TTC549 (cell line): ENCODE results near the gene VWA1.
"Not testable (repeated sequence)": the region's sequence is repeated elsewhere in the genome, so short reads cannot be mapped to it uniquely, and the experiment has no call there.

Source experiments
- FAIRE-seq: peaks from 2 replicates; lab custom pipeline; 2012; peaks lifted over from hg19 to GRCh38; lab: Jason Lieb, UNC

VWA1 gene

DNA sequence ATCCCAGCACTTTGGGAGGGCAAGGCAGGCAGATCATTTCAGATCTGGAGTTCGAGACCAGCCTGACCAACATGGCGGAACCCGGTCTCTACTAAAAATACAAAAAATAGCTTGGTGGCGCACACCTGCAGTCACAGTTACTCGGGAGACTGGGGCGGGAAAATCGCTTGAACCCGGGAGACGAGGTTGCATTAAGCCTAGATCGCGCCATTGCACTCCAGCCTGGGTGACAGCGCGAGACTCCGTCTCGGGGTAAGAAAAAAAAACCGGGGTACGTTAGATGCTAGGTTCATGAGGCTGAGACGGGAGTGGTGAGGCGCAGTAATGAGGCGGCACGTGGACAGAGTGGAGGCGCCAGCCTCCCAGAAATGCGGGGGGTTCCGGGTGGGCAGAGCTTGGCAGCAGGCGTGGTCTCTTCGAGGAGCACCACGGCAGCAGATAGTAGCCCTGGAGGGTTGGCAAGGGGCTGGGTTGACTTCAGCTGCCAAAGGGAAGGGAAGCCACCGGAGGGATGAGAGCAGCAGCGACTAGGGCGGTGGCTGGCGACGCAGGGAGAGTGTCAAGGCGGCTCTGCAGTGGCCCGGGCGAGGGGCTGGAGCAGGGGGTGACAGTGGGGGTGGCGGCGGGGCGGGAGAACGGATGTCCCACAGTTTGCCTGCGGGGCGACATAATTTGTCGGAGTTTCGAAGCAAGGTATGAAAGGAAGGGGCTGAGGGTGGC lies 29.2 kb upstream of the VWA1 start:
- FAIRE-seq = no peak

DNA sequence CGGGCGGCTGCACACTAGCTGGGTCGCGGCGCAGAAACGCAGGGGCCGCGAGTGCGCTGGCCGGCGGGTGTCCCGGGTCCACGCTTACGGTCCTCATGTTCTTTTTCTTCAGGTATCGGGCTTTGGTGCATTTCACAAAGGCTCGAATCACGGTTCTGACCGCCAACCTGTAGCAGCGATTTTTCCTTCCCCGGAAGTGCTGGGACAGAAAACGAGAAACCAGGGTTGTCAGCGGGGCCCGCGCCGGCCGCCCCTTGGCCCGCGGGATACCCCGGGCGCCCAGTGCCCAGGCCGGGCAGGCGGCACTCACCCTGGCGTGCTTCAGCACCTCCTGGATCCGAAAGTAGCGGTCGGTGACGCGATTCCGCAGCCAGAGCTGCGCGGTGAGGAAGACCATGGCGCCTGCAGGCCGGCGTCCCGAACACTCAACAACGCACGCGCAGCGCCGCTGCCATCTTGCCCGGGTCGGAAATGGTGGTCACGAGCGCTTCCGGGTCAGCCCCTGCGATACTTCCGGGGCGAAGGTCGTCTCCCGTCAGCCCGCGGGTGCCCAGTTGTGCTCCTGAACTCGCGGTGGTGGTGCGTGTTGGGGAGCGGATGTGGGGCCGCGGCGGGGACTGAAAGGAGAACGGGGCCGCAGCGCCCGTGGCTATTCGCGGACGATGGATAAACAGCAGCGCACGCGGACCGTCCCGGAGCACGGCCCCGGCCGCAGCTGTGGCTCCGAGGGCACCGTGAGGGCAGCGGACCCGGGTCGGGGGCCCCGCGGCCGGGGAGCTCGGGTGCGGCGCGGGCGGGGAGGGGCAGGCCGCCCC lies 28.5 kb upstream of the VWA1 start, which contains the start of gene MRPL20:
MRPL20 (minus strand) TSS at position 473 of the 815 bp plus-strand sequence; CDS start at position 397, 76 bp downstream.
- no peak for FAIRE-seq

DNA sequence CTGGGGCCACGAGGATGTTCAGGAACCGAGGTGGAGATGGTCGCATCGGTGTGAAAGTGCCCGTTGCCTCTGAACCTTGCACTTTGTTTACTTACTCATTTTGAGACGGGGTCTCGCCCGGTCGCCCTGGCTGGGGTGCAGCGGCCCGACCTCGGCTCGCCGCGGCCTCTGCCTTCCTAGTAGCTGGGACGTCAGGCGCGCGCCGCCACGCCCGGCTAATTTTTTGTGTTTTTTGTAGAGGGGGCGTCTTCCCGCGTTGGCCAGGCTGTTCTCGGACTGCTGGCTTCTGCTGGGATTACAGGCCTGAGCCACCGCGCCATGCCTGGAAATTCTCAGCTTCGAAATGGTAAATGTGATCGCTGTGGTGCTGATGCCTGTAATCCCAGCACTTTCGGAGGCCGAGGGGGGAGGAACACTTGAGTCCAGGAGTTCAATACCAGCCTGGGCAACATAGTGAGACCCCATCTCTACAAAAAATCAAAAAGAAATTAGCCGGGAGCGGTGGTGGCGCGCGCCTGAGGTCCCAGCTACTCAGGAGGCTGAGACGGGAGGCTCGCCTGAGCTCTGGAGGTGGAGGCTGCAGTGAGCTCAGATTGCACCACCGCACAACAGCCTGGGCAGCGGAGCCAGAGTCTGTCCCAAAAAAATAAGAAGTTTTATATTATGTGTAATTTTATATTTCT lies 27.7 kb upstream of the VWA1 start:
- no peak for FAIRE-seq

DNA sequence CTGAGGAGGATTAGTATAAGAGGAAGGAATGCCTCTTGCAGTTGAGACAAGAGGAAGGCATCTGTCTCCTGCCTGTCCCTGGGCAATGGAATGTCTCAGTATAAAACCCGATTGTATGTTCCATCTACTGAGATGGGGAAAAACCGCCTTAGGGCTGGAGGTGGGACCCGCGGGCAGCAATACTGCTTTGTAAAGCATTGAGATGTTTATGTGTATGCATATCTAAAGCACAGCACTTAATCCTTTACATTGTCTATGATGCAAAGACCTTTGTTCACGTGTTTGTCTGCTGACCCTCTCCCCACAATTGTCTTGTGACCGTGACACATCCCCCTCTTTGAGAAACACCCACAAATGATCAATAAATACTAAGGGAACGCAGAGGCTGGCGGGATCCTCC lies 25.3 kb upstream of the VWA1 start:
- not testable (repeated sequence) for FAIRE-seq

DNA sequence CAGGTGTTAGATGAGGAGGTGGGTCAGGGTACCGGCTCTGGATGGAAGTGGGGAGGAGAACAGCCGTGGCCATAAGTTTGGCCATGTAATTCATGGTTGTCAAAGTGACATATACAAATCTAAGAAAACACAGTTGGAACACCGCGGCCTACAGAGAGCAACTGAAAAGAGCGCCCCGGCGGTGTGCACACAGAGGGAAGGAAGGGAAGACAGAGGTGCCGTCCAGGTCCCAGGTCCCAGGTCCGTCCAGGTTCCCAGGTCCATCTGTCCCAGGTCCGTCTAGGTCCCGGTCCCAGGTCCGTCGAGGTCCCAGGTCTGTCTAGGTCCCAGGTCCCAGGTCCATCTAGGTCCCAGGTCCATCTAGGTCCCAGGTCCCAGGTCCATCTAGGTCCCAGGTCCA lies 23.9 kb upstream of the VWA1 start:
- FAIRE-seq = no peak

DNA sequence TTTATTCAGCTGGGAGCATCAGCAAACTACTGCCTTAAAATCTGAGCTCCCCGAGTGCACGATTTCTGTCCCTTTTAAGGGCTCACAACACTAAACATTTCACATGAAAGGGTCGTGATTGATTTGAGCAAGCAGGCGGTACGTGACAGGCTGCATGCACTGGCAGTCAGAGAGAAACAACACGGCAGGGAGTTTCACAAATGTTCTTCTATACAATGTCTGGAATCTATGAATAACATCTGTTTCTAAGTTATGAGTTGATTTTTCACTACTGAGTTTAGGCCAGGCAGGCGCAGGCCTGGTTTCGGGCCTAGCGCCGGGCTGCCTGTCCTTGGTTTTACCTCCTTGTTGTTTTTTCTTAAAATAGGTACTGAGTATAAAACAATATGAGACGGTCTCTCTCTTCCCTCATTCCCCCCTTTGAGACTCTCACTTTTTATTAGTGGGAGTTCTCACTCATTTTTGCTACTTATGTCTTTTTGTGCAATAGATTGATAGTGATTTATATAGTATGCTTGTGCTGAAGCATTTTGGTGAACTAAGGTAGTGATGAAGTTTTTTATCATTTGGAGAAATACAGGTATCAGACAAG lies 23.1 kb upstream of the VWA1 start:
- not testable (repeated sequence) for FAIRE-seq

DNA sequence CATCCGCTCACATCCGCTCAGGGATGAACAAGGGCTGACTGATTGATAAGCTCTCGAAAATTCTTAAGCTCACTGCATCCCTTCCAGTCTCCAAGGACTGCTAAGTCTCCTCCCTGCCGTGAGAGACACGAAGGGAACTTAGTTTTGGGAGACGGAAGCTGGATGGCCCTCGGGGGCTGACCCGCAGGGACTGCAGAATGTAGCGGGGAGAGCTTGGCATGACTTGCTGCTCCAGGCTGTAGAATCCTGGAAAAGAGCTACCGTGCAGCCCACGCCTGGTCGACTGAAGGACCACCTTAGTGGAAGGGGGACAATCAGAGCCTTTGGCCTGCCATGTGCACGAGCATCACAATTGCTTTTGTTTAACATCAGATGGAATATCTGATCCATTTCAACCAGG lies 19.7 kb upstream of the VWA1 start:
- FAIRE-seq = no peak

DNA sequence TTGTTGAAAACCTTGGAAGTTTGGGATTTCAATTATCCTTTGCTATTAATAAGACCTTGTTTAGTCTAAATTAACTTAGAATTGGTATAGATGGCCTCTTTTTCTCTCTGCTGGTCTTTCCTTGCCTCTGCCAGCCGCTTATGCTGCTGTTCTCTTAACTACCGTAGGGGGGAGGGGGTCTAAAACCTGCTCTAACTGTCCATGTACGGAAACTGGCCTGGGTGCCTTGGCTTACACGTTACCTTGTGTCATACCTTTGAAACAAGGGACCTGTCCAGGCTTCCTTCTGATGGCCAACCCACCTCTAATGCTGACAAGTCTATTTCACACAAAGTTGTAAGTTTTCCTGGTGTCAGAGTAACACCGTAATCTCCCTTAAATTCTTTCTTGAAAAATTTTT lies 18.1 kb upstream of the VWA1 start:
- FAIRE-seq = not testable (repeated sequence)

DNA sequence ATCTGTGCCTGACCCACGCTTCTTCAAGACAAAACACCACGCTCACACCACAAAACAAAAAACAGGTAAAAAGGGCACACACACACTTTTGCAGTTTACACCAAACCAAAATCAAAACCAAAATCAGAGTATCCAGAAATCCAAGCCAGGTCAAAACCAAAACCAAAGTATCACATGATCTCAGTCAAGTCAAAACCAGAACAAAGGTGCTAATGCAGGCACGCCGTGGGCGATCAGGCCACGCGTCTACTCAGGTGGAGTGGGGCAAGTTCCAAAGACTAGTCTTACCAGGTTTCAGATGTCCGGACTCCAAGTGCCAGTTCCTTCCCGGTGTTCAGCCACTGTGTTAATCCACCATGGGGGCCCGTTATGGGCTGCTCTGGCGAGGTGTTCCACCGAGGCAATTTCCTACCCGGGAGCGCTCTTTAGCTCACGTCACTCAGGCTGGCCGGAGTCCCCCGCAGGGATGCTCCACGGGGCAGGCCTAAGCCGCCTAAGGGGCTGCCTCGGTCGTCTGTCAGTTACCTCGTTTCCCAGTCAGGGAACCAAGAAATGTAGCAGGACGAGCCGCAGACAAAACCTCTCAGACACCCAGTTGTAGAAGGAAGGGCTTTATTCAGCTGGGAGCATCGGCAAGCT lies 17.5 kb upstream of the VWA1 start:
- FAIRE-seq = not testable (repeated sequence)

DNA sequence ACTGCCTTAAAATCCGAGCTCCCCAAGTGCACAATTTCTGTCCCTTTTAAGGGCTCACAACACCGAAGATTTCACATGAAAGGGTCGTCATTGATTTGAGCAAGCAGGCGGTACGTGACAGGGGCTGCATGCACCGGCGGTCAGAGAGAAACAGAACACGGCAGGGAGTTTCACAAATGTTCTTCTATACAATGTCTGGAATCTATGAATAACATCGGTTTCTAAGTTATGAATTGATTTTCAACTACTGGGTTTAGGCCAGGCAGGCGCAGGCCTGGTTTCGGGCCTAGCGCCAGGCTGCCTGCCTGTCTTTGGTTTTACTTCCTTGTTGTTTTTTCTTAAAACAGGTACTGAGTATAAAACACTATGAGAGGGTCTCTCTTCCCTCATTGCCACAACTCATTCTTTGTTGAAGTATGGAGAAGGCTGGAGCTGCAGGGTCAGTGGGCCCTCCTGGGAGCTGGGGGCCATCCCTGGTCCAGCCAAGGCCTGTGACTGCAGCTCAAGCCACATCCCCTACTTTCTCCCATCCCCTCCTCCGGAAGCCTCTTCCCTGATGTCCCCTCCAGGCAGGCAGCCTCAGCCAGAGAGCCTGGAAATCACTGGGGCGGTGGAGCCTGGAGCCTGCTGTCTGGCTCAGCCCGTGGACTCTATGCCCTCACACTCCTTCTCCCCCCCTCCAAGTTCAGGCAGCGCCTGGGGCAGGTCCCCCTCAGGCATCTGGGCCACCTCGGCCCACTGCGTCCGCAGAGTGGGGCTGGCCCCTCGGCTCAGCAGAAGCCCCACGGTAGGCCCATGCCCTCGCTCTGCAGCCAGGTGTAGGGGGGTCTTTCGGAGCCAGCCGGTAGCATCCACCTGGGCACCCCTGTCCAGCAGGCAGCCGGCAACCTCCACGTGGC lies 16.8 kb upstream of the VWA1 start:
- no peak for FAIRE-seq

DNA sequence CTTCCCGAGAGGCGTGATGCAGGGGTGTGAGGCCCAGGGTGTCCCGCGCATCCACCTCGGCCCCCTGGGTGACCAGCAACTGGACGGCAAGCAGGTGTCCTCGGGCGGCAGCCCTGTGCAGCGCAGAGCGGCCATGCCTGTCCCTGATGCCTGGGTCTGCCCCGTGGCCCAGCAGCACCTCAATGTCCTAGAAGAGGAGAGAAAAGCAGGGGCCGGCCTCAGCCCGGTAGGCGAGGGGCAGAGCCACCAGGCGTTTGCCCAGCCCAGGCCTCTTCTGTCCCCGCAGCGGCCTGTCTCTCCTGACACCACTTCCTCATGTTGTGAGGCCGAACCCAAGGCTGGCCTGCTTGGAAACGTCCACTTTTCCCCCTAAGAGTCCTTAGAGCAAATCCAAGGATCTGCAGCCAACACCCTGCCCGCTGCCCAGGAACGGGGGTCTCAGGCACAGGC lies 16.1 kb upstream of the VWA1 start:
- no peak for FAIRE-seq

DNA sequence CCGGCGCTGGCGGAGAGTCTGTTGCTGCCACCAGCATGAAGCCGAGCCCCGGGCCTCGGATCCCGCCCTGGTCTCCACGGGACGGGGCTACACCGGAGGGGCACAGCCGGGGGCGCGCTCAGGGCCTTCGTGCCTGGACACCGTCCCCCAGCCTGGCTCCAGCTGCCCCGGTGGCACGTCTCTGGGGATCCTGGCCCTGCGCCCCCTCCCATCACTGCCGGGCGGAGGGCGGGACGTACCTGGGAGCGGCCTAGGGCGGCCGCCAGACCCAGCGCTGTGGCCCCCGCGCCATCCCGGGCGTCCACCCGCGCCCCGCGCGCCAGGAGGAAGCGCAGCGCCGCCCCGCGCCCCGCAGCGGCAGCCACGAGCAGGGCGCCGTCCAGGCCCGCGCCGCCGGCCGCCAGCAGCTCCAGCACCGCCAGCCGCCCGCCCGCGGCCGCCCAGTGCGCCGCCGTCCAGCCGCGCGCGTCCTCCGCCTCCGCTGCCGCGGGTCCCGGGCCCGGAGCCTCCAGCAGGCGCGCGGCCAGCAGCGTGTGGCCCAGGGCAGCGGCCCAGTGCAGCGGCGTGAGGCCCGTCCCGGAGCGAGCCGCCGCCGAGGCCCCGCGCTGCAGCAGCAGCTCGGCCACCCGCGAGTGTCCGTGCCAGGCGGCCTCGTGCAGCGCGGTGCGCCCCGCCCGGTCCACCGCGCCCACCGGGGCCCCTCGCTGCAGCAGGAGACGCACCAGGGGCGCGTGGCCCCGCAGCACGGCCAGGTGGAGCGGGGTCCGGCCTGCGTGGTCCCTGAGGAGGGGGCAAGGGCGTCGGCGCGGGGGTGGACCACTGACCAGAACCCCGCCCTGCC lies 15.5 kb upstream of the VWA1 start:
- FAIRE-seq = no peak

DNA sequence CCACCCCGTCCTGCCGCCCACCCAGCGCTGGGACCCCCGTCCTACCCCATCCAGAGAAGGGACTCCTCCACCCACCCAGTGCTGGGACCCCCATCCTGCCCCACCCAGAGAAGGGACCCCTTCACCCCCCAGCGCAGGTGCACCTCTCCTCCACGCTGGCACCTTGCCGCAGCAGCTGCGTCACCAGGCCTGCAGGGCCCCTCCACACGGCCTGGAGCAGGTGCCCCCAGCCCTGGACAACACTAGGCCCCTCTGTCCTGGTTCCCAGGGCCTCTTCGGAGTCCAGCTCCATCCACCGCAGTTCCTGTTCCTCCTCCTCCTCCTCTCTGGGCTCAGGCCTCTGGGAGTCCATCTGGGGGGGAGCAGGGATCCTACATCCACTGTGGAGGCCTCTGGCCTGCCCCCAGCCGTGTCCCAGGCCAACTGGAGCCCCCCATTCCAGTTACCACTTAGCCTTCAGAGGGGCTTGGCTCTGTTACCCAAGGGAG lies 14.8 kb upstream of the VWA1 start:
- no peak for FAIRE-seq

DNA sequence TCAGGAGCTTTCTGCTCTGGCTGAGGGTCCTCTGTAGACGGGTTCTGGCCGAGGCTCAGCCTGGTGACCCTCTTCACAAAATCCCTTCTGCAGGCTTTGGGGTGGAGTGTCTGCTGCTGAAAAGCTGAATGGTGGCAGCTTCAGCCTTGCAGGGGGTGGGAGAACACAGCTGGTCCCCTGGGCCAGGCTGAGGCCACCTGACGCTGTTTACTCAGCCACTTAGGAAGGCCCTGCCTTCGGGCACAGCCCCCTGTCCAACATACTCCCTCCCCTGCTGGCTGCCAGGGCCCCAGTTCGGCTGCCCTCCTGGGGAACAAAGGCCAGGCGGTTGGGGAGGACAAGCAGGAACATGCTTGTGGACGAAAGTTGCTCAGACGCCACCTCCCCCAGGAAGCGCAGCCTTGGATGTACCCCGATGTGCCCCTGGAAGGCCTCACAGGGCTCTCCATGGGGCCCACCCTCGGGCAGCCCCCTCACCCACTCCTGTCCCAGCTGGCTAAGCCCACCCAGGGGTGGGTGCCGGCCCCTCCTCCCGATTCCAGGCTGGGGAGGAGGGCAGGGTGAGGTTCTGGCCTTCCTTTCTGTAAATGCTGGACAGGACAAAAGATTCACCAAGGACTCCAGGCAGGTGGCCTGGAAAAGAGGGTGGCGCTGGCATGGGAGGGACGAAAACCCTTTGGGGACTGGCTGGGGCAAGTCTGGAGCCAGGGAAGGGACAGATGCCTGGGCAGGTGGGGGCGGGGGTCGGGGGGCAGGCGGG lies 14.2 kb upstream of the VWA1 start, which contains the start of gene ANKRD65:
ANKRD65 (minus strand) TSS at position 130 of the 760 bp plus-strand sequence. CDS start 271 bp downstream, outside the sequence.
- no peak for FAIRE-seq

DNA sequence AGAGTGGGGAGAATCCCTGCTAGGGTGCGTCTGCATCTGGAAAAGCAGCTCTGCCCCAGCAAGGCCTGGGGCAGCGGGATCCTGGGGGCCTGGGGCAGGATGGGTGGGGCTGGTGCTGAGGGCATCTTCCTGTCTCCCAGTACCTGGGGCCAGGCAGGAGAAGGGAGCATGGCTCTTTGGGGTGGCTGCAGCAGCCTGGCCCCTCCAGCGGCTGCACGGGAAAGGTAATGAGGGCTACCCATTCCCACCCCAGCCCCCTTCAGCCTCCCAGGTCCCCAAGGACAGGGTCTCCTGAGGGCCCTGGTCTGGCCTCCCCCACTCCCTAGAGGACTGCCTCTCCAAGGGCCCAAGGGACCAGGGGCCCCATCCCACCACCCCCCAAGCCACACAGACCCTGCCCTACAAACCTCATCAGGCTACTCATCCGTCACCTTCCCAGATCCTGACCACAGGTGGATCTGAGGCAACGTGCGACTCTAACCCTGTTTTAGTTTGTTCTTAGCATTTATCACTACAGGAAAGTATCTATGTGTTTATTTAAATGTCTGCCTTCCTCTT lies 13.5 kb upstream of the VWA1 start:
- no peak for FAIRE-seq

DNA sequence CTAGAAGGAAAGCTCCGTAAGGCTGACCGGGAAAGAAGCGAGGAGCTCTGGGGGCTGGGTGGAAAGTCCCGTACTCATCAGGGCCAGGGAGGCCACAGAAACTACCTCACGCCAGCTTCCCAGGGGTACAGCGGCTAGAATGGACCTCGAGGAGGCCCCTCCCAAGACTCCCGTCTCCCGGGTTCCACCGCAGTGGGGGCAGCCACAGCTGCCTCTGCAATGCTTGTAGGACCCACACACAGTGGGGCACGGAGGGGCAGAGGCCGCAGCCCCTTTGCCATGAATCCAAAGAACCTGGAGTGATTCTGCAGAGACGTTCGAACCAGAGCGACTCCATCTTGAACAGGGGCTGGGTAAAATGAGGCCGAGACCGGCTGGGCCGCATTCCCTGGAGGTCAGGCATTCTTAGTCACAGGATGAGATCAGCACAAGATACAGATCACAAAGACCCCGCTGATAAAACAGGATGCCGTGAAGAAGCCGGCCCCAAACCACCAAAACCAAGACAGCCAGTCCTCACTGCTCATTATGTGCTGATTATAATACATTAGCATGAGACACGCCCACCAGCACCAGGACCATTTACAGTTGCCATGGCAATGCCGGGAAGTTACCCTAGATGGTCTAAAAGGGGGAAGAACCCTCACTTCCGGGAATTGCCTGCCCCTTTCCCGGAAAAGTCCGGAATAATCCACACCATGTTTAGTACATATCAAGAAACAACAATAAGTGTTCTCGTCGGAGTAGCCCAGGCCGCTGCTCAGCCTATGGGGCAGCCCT lies 12.8 kb upstream of the VWA1 start:
- FAIRE-seq = no peak

DNA sequence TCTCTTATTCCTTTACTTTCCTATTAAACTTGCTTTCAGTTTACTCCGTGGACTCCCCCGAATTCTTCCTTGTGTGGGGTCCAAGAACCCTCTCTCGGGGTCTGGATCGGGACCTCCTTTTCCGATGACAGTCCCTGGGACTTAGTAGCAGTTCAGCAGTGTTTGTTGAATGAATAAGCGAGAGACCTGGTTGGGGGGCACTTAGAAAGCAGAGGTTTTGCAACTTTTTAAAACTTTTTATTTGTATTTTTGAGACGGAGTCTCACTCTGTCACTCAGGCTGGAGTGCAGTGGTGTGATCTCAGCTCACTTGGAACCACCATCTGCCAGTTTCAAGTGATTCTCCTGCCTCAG lies 12.3 kb upstream of the VWA1 start:
- no peak for FAIRE-seq

DNA sequence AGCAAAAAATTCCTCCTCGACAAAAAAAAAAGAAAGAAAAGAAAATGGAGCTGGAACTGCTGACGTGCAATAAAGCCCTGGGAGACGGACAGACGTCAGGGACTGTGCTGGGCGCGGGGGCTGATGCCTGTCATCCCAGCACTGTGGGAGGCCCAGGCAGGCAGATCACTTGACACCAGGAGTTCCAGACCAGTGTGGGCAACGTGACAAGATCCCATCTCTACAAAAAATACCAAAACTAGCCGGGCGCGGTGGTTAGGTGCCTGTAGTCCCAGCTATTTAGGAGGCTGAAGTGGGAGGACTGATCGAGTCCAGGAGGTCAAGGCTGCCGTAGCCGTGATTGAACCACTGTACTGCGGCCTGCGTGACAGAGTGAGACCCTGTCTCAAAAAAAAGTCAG lies 10.8 kb upstream of the VWA1 start:
- FAIRE-seq = no peak
